GM12872 (cell line): ENCODE results near the gene NXNL2.

Source experiments
- CTCF ChIP-seq: IDR thresholded peaks from 3 replicates; pipeline ENCODE4 v1.5.1; 2011; ENCODE audit warnings: low read depth, mild to moderate bottlenecking, low read length, moderate library complexity; ENCODE audit not compliant: insufficient read depth

Gene NXNL2

GRCh38 chr9:88540251-88540763 lies 5.3 kb downstream of the NXNL2 start:
- TF ChIP-seq CTCF: no peak

- TF ChIP-seq CTCF: no peak
Observed at GRCh38 chr9:88544245-88544644, 9.3 kb downstream of the NXNL2 start.

GRCh38 chr9:88551546-88552137 lies 16.7 kb downstream of the NXNL2 start:
- no peak for TF ChIP-seq CTCF

DNA sequence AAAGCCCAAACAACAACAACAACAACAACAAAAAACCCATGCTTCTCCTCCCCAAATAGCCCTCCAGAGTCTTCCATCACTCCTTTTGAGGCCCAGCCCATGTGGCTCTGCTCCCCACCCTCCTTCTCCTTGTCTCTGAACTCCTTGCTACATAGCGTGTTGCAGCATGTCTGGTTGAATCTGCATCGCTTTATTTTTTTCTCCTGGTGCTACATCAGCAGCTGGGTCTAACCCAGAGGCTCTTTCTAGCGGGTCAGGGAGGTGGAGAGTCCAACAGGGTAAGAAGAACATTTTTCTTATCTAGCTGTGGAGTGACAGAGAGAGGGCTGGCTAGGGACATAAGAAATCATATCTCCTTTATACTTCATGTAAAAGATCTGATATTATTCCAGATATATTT lies 18.4 kb downstream of the NXNL2 start:
- no peak for TF ChIP-seq CTCF

DNA sequence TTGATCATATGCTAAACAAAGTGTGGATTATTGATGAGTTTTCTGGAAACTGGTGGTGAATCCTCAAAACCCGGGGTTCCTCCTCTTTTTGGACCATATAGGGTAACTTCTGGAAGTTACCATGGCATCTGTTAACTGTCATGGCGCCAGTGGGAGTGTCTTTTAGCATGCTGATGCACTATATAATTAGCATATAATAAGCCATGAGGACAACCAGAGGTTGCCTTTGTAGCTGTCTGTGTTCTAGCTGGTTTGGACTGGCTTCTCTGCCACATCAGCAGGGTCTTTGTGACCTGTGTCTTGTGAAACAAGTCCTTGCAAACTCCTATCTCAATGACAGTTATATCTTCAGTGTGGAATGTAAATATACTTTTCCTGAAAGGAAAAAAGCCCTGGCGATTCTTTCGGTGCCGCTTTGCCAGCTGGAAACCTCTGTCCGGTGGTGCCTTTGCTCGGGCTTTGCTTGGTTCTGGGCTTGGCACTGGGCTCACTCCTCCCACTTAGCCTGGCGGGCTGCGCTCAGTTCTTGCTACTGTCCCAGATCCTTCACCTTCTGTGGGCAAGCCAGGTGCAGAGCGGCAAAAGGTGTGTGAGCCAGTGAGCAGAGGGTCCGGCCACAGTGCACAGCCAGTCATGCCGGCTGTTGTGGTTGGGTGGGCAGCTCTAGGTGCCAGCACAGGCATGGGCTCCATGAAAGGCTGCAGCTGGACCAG lies 20.4 kb downstream of the NXNL2 start:
- TF ChIP-seq CTCF: no peak

GRCh38 chr9:88559661-88560060 lies 24.7 kb downstream of the NXNL2 start:
- TF ChIP-seq CTCF: no peak

GRCh38 chr9:88567870-88568269 lies 32.9 kb downstream of the NXNL2 start:
- TF ChIP-seq CTCF: no peak
